Measurements from ENCODE around the gene TEX264.
"Not testable (repeated sequence)": the region's sequence is repeated elsewhere in the genome, so short reads cannot be mapped to it uniquely, and the experiment has no call there.

The TEX264 gene, protein sequence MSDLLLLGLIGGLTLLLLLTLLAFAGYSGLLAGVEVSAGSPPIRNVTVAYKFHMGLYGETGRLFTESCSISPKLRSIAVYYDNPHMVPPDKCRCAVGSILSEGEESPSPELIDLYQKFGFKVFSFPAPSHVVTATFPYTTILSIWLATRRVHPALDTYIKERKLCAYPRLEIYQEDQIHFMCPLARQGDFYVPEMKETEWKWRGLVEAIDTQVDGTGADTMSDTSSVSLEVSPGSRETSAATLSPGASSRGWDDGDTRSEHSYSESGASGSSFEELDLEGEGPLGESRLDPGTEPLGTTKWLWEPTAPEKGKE

GRCh38 chr3:51670823-51671733 lies at the start of gene TEX264:
Gene TEX264, plus strand, starts transcription at chr3:51671252. Its CDS starts 3,053 bp downstream, at chr3:51674305.
- DNase-seq (ENCODE audit: low spot score): peak; percentile 90

DNA sequence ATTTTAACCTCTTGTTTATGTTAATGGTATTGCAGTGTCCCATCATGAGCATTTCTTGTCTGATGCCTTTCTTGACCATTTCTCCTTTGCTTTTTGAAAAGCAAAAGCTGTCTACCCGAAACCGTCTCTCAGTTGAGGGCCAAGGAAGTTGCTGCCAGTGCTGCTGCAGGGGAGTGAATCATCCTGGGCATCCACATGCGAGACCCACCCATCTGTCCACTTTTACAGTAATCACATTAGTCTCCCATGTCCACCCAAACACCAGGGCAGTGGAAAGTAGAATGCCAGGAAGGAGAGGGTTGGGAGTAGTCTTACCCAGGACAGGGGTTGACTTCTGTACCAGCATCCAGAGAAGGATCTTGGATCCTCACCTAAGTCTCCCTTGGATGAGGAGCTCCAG lies 48.6 kb upstream of the TEX264 start:
- DNase-seq (ENCODE audit: low spot score): no peak

GRCh38 chr3:51622868-51623267 lies 48.2 kb upstream of the TEX264 start:
- DNase-seq (ENCODE audit: low spot score): no peak

GRCh38 chr3:51630513-51630912 lies 40.5 kb upstream of the TEX264 start:
- DNase-seq (ENCODE audit: low spot score): no peak

GRCh38 chr3:51637144-51637940 lies 33.7 kb upstream of the TEX264 start:
- DNase-seq (ENCODE audit: low spot score): no peak

- DNase-seq (ENCODE audit: low spot score): peak; percentile 77
Measured at GRCh38 chr3:51637941-51638471, 33.0 kb upstream of the TEX264 start.

DNA sequence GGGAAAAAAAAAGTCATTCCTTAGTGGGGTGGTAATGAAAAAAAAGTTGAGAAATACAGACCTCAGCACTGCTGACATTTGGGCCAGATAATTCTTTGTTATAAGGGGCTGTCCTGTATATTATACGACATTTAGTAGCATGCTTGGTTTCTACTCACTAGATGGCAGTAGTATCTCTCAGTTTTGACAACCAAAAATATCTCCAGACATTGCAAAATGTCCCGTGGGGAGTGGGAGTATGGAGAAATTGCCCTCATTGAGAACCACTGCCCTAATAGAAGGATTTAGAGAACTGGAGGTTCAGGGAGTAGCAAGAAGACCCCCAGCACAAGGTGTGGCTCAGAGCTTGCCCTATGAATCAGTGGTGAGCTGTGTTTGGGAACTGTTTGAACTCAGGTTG lies 28.6 kb upstream of the TEX264 start:
- no peak for DNase-seq (ENCODE audit: low spot score)

GRCh38 chr3:51646091-51646490 lies 25.0 kb upstream of the TEX264 start:
- no peak for DNase-seq (ENCODE audit: low spot score)

DNA sequence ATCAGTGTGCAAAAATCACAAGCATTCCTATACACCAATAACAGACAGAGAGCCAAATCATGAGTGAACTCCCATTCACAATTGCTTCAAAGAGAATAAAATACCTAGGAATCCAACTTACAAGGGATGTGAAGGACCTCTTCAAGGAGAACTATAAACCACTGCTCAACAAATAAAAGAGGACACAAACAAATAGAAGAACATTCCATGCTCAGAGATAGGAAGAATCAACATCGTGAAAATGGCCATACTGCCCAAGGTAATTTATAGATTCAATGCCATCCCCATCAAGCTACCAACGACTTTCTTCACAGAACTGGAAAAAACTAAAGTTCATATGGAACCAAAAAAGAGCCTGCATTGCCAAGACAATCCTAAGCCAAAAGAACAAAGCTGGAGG lies 18.9 kb upstream of the TEX264 start:
- DNase-seq (ENCODE audit: low spot score): not testable (repeated sequence)

GRCh38 chr3:51653409-51653808 lies 17.6 kb upstream of the TEX264 start:
- DNase-seq (ENCODE audit: low spot score): not testable (repeated sequence)

GRCh38 chr3:51657234-51657633 lies 13.8 kb upstream of the TEX264 start:
- no peak for DNase-seq (ENCODE audit: low spot score)

- no peak for DNase-seq (ENCODE audit: low spot score)
Measured at GRCh38 chr3:51659942-51660341, 11.1 kb upstream of the TEX264 start.

GRCh38 chr3:51662456-51662855 lies 8.6 kb upstream of the TEX264 start:
- DNase-seq (ENCODE audit: low spot score): no peak

DNA sequence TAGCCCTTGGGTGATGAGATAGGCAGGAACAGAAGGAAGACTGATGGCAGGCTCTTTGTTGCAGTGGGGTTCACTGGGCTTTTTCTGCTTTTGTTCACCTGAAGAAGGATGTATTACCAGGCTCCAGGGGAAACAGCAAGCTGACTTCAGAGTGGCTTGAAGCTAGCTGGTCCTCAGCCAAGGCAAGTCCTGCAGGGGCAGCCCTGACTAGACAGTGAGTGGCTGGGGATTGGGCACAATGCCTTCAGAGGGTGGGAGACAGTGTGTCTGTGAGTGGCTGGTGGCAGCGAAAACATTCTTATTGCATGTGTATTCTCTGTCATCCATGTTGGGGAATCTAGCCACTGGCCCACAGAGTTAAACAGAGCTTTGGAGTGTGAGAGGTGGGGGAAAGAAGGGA lies 2.3 kb upstream of the TEX264 start:
- no peak for DNase-seq (ENCODE audit: low spot score)

GRCh38 chr3:51669241-51670052 lies 1.6 kb upstream of the TEX264 start:
- DNase-seq (ENCODE audit: low spot score): peak; percentile 79

- no peak for DNase-seq (ENCODE audit: low spot score)
Measured at GRCh38 chr3:51670053-51670822, 814 bp upstream of the TEX264 start.

DNA sequence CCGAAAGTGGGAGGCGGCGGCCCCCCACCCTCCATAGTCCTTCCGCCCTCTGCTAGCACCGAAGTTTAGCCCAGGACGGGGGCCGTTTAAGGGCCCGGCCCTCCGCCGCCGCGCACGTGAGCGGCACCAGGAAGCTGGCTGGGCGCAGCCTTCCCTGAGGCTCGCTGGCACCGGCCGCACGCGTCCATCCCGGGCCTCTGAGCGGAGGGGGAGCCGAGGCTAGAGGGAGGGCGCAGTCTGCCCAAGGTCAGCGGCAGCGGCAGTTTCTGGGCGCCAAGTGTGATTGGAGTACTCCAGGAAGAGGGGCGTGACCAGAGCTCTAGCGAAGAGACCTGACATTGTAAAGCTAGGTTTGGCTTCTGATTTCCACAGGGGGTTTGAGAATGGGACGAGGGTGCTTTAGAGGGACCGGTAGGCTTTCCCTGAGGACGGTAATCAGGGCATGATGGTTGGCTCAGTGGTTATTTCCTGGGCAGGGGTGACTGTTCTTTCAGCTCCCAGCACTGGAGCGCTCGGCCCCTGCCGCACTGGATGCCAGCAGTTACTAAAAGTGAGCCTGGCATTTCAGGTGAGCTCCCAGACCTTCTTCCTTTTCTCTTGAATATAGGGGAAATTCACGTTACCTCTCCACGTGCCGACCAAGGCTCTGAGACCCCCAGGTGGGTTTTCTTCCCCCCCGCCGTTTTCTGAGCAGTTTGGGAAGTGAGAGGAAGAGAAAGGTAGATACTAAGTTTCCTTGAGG lies 853 bp downstream of the TEX264 start:
- peak; percentile 85 for DNase-seq (ENCODE audit: low spot score)

DNA sequence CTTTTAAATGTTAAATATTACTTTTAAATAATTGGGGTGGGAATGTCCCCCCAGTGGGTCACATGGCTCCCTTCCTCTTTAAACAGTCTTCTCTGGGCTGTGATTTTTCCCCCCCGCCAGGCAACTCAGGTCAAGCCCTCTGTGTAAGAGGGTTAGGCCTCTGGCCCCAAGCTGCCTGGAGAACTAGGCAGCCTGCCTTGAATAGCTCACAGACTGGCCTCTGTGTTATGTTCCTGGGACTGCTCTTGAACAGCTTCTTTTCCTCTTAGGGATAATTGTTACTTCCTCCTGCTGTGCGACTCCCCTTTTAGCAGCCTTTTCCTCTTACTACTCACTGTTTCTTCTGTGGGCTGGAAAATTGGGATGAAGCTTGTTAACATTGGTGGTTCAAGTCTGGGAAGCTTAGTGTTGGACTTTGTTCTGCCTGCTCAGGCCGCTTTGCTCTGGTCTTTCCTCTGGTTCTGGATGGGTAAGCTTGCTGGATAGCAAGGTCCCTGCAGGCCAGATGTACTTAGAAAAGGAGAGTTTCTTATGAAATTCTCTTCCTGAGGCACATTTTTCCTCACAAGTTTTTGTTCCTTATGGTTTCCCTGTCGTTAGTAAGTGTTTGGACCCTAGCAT lies 2.2 kb downstream of the TEX264 start:
- no peak for DNase-seq (ENCODE audit: low spot score)

All from HuH-7 (cell line).